ENCODE data around the gene SPRYD7.
"Not testable (repeated sequence)": the region's sequence is repeated elsewhere in the genome, so short reads cannot be mapped to it uniquely, and the experiment has no call there.

SPRYD7 gene

GRCh38 chr13:49936075-49936967, at the start of gene SPRYD7:
SPRYD7 (minus strand) TSS chr13:49936340; CDS start chr13:49936235, 105 bp downstream.
- DNase-seq (ENCODE audit: low read depth) = peak; percentile 95

GRCh38 chr13:49985129-49985528, 49.0 kb upstream of the SPRYD7 start:
- DNase-seq (ENCODE audit: low read depth) = no peak

- no peak for DNase-seq (ENCODE audit: low read depth)
These were observed 44.1 kb upstream of the SPRYD7 start for GRCh38 chr13:49980266-49980665.

- no peak for DNase-seq (ENCODE audit: low read depth)
These were observed 41.9 kb upstream of the SPRYD7 start for GRCh38 chr13:49977992-49978391.

GRCh38 chr13:49976314-49977258, 40.4 kb upstream of the SPRYD7 start:
- DNase-seq (ENCODE audit: low read depth) = peak; percentile 28

- no peak for DNase-seq (ENCODE audit: low read depth)
These were observed 39.7 kb upstream of the SPRYD7 start for GRCh38 chr13:49975826-49976225.

GRCh38 chr13:49972709-49973108, 36.6 kb upstream of the SPRYD7 start:
- no peak for DNase-seq (ENCODE audit: low read depth)

- DNase-seq (ENCODE audit: low read depth) = no peak
These were observed 31.3 kb upstream of the SPRYD7 start for GRCh38 chr13:49967456-49967855.

GRCh38 chr13:49958321-49958720, 22.2 kb upstream of the SPRYD7 start:
- peak; percentile 22 for DNase-seq (ENCODE audit: low read depth)

GRCh38 chr13:49956131-49956530, 20.0 kb upstream of the SPRYD7 start:
- no peak for DNase-seq (ENCODE audit: low read depth)

GRCh38 chr13:49954674-49955455, 18.7 kb upstream of the SPRYD7 start:
- no peak for DNase-seq (ENCODE audit: low read depth)

- no peak for DNase-seq (ENCODE audit: low read depth)
These were observed 17.4 kb upstream of the SPRYD7 start for GRCh38 chr13:49953560-49953959.

- DNase-seq (ENCODE audit: low read depth) = no peak
These were observed 15.8 kb upstream of the SPRYD7 start for GRCh38 chr13:49951754-49952535.

GRCh38 chr13:49948777-49949270, 12.7 kb upstream of the SPRYD7 start:
- not testable (repeated sequence) for DNase-seq (ENCODE audit: low read depth)

- DNase-seq (ENCODE audit: low read depth) = no peak
These were observed 3.2 kb upstream of the SPRYD7 start for GRCh38 chr13:49939321-49939720.

GRCh38 chr13:49938921-49939320, 2.8 kb upstream of the SPRYD7 start:
- DNase-seq (ENCODE audit: low read depth) = no peak

GRCh38 chr13:49938314-49938713, 2.2 kb upstream of the SPRYD7 start:
- DNase-seq (ENCODE audit: low read depth) = no peak

- no peak for DNase-seq (ENCODE audit: low read depth)
These were observed 781 bp upstream of the SPRYD7 start for GRCh38 chr13:49936968-49937273.

GRCh38 chr13:49935171-49936074, 717 bp downstream of the SPRYD7 start:
- DNase-seq (ENCODE audit: low read depth) = no peak

GRCh38 chr13:49933511-49933910, 2.6 kb downstream of the SPRYD7 start:
- no peak for DNase-seq (ENCODE audit: low read depth)

Measured in GM04504 (cell line).